CD1c-positive myeloid dendritic cell (primary cell): ENCODE results near the gene LY6G6C.
A peak's percentile ranks its signal among the peaks of the same experiment; 100 is the strongest.

Experiments used
- DNase-seq: peaks from one replicate; pipeline ENCODE4 v3.0.0-alpha.2; 2016; ENCODE audit errors: extremely low spot score

Gene LY6G6C

DNA sequence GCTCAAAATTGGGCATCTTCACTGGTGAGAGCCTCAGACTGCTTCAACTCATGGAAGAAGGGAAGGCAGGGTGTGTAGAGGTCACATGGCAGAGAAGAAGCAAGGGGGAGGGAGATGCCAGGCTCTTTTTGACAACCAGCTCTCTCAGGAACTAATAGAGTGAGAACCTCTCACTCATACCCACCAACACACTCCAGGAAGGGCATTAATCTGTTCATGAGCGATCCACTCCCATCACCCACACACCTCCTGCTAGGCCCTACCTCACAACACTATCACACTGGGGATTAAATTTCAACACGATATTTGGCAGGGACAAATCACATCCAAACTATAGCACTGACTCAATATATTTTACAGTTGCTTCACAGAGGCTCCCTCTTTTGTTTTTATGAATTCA, 20.3 kb upstream of the LY6G6C start:
- DNase-seq: no peak

GRCh38 chr6:31740397-31741223, 19.1 kb upstream of the LY6G6C start:
- DNase-seq: peak; percentile 74

- DNase-seq: peak; percentile 99
Measured at GRCh38 chr6:31739639-31740396, 18.3 kb upstream of the LY6G6C start, which contains the start of gene MSH5. Gene MSH5, plus strand, starts transcription at chr6:31740005. Its CDS starts 462 bp downstream, at chr6:31740467.

- peak; percentile 91 for DNase-seq
Measured at GRCh38 chr6:31737991-31738979, 16.7 kb upstream of the LY6G6C start.

GRCh38 chr6:31737315-31737990, 15.9 kb upstream of the LY6G6C start:
- DNase-seq: peak; percentile 44

GRCh38 chr6:31736768-31737314, 15.3 kb upstream of the LY6G6C start:
- DNase-seq: peak; percentile 45

GRCh38 chr6:31736021-31736767, 14.6 kb upstream of the LY6G6C start, which contains the start of gene CLIC1:
Gene CLIC1, minus strand, starts transcription at chr6:31736530. Its CDS starts 230 bp downstream, at chr6:31736300.
- DNase-seq: peak; percentile 82

- peak; percentile 66 for DNase-seq
Measured at GRCh38 chr6:31734821-31735406, 13.4 kb upstream of the LY6G6C start.

- DNase-seq: no peak
Measured at GRCh38 chr6:31734247-31734820, 12.8 kb upstream of the LY6G6C start.

DNA sequence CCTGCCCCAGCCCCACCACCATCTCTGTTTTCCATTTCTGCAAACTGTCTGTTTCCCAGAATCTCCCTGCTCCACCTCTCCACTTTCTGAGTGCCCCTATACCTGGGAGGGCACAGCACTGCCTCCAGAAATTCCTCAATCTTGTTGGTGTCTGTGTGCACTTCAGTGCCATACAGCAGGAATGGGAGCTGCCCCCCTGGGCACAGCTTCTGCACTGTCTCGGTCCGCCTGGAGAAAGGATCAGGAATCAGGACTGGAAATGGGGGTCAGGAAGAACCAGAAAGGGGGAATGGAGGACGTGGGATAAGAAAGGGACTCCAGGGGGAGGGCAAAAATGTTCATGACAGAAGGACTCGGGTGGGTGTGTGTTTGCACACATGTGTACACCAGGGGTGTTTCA, 12.2 kb upstream of the LY6G6C start:
- no peak for DNase-seq

DNA sequence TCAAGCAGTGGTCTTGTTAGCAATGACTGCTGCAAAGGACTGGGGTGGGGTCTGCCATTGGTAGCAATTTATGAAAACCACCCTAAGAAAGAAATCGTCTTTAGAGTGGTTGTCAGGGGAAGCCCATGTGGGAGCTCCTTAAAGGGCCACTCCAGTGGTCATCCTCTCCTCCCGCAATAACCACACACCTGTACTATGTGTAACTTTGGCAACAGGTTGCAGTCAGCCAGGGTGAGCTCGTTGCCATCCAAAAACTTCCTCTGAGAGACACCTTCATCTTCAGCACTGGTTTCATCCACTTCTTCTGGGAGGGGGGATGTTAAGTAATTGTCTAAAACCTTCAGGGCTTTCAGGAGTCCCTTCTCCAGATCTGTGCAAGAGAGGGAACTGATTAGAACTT, 10.5 kb upstream of the LY6G6C start:
- no peak for DNase-seq

GRCh38 chr6:31730631-31731086, 9.1 kb upstream of the LY6G6C start:
- DNase-seq: no peak

GRCh38 chr6:31729979-31730630, 8.6 kb upstream of the LY6G6C start:
- DNase-seq: peak; percentile 75

- peak; percentile 89 for DNase-seq
Measured at GRCh38 chr6:31729515-31729978, 8.0 kb upstream of the LY6G6C start.

- DNase-seq: no peak
Measured at GRCh38 chr6:31728767-31729514, 7.4 kb upstream of the LY6G6C start, which contains the start of gene DDAH2. Gene DDAH2, minus strand, starts transcription at chr6:31729299. Its CDS starts 138 bp downstream, at chr6:31729161.

GRCh38 chr6:31727717-31728671, 6.4 kb upstream of the LY6G6C start:
- DNase-seq: no peak
